K562 (cell line): ENCODE results near the gene UNC119. TPM values are rescaled to one million over a fixed set of nuclear protein-coding genes. Genes with fewer than 3 reads are reported as not detected.

ENCODE experiments used
- ARID4B ChIP-seq: sonication (generic); formaldehyde crosslinking; IDR thresholded peaks from 2 replicates; pipeline ENCODE4 v1.8.0; 2022; ENCODE audit warnings: mild to moderate bottlenecking, missing genetic modification reagents
- ARNT ChIP-seq, 2 experiments: fragments of 450-650 bp; IDR thresholded peaks; 2 replicates each; pipeline ENCODE4 v1.6.1; 2016; ENCODE audit warnings: mild to moderate bottlenecking in 1 of 2
- CXXC5 ChIP-seq: fragments of 250-450 bp; sonication (Bioruptor Pico); IDR thresholded peaks from 2 replicates; pipeline ENCODE4 v1.8.0; 2022; ENCODE audit warnings: inconsistent platforms, mild to moderate bottlenecking, moderate library complexity
- ELF4 ChIP-seq: fragments of 450-650 bp; formaldehyde crosslinking; IDR thresholded peaks from 2 replicates; pipeline ENCODE4 v1.4.0; 2022; ENCODE audit warnings: missing genetic modification characterization
- GABPA ChIP-seq: fragments of 200-800 bp; sonication (Bioruptor generic); conservative IDR thresholded peaks from 2 replicates; pipeline ENCODE4 v1.6.1; 2016; ENCODE audit warnings: low read depth, missing genetic modification characterization, missing compliant biosample characterization
- HMGN3 ChIP-seq: IDR thresholded peaks from 2 replicates; pipeline ENCODE4 v1.6.1; 2011; ENCODE audit warnings: borderline replicate concordance, low read depth, mild to moderate bottlenecking, mixed read lengths, low read length; ENCODE audit not compliant: insufficient read length; ENCODE audit errors: extremely low read depth
- HNRNPK ChIP-seq: fragments of 200-400 bp; formaldehyde crosslinking; IDR thresholded peaks from one replicate; pipeline ENCODE4 v1.6.1; 2018; ENCODE audit warnings: mild to moderate bottlenecking, low read depth, low read length; ENCODE audit not compliant: poor library complexity, severe bottlenecking
- JUNB ChIP-seq: fragments of 450-650 bp; formaldehyde crosslinking; conservative IDR thresholded peaks from 2 replicates; pipeline ENCODE4 v1.4.0; 2020; ENCODE audit warnings: mild to moderate bottlenecking
- KDM2B ChIP-seq: fragments of 250-450 bp; sonication (Bioruptor Pico); IDR thresholded peaks from 2 replicates; pipeline ENCODE4 v1.8.0; 2021; ENCODE audit warnings: mild to moderate bottlenecking, moderate library complexity
- NRF1 ChIP-seq, 2 experiments: fragments of 450-650 bp; IDR thresholded peaks in 1 of 2; conservative IDR thresholded peaks in 1 of 2; 2 replicates each; pipeline ENCODE4 v1.6.1; 2014; ENCODE audit warnings: mild to moderate bottlenecking in 2 of 2
- PHF8 ChIP-seq: fragments of 200-600 bp; sonication (generic); IDR thresholded peaks from 2 replicates; pipeline ENCODE4 v1.6.1; 2012; ENCODE audit warnings: mixed run types, mild to moderate bottlenecking, inconsistent platforms, low read length, moderate library complexity, borderline replicate concordance
- RB1 ChIP-seq: fragments of 450-650 bp; IDR thresholded peaks from 2 replicates; pipeline ENCODE4 v1.6.1; 2017; ENCODE audit warnings: low read depth, mild to moderate bottlenecking
- SAP30 ChIP-seq: fragments of 200-600 bp; sonication (generic); IDR thresholded peaks from 2 replicates; pipeline ENCODE4 v1.6.1; 2012; ENCODE audit warnings: borderline replicate concordance, low read depth, mild to moderate bottlenecking, moderate library complexity, low read length, control low read depth, inconsistent platforms; ENCODE audit not compliant: insufficient read depth, poor library complexity, severe bottlenecking
- TCF3 ChIP-seq: sonication (generic); formaldehyde crosslinking; IDR thresholded peaks from 2 replicates; pipeline ENCODE4 v1.4.0; 2020; ENCODE audit warnings: mild to moderate bottlenecking, missing genetic modification reagents
- XRCC4 ChIP-seq: IDR thresholded peaks from one replicate; pipeline ENCODE4 v1.6.1; 2011; ENCODE audit not compliant: insufficient read depth, insufficient read length; ENCODE audit errors: extremely low read depth
- YY1 ChIP-seq, 3 experiments: IDR thresholded peaks; 2 replicates each; pipeline ENCODE4 v1.6.1; 2011; ENCODE audit warnings: low read length in 2 of 3, mild to moderate bottlenecking in 2 of 3, moderate library complexity in 2 of 3, borderline replicate concordance in 1 of 3, control low read depth in 1 of 3, low read depth in 1 of 3; ENCODE audit not compliant: insufficient read depth in 3 of 3, insufficient replicate concordance in 2 of 3, control insufficient read depth in 1 of 3, insufficient read length in 1 of 3; ENCODE audit errors: extremely low read depth in 1 of 3
- ZBTB2 ChIP-seq: fragments of 450-650 bp; IDR thresholded peaks from 2 replicates; pipeline ENCODE4 v1.6.1; 2016; ENCODE audit warnings: antibody characterized with exemption
- ZNF561 ChIP-seq: fragments of 450-650 bp; formaldehyde crosslinking; conservative IDR thresholded peaks from 2 replicates; pipeline ENCODE4 v1.4.0; 2020; ENCODE audit warnings: mild to moderate bottlenecking, moderate library complexity
- polyA plus RNA-seq, 8 experiments: library from polyadenylated mRNA; depleted of rRNA in 4 of 8; stranded (reverse) in 5 of 8; unstranded in 3 of 8; fragments of >200 nt; fragmentation: Nextera tagmentation in 2 of 8; fragmentation: Illumina TruSeq in 1 of 8; extraction: Ambion mirVana in 2 of 8; extraction: Trizol in 1 of 8; gene quantifications; 2 replicates each; pipeline versions ENCODE4 v1.2.1 to v1.2.3, GENCODE V29; 2011 to 2014; ENCODE audit warnings: inconsistent platforms in 1 of 8, missing spikeins in 1 of 8
- total RNA-seq, 7 experiments: library from RNA; depleted of rRNA in 6 of 7; stranded (reverse); fragments of >200 nt in 6 of 7; fragmentation: Illumina TruSeq in 2 of 7; extraction: Trizol in 2 of 7; gene quantifications; 2 replicates each; pipeline versions ENCODE4 v1.2.1 to v1.2.3, GENCODE V29; 2011 to 2021; ENCODE audit warnings: low replicate concordance in 1 of 7

The UNC119 gene
- total and polyA plus RNA-seq, 9 of the 15 experiments (the other 6 are each of a cell fraction or from before 2014, with no cell fraction given), result 0.37 to 47.7 (median 16.3) TPM

DNA sequence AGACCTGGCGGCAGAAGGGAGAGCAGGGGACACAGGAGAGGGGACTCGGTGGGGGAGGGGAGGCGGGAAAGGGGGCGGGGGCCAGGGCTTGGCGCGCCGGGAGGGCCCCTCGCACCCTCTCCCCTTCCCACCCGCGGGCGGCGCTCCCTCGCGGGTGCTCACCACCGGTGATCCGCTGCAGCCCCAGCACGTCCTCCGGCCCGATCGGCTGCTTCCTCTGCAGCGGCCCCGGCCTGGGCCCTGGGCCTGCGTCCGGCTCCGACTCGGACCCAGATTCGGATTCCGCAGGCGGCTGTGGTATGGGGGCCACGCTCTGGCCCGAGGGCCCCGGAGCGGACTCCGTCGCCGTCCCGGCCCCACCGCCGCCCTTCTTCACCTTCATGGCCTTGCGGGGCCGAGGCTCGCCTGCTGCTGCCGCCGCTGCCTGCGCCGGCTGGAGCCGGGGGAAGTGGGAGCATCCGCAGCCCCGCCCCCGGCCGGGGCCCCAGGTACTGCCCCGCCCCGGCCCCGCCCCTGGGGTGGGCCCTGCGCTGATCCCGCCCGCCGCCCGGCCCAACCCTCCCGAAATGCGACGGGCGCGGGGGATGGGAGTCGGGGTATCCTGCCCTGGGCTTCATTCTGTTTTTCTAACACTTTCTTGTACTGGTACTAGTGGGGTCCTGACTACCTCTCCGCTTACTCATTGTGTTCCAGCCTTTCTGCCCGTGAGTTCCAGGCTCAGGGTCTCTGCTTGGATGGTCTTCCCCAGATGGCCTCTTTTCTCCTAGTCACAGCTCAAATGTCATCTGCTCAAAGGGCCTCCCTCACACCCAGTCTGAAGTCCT is at the start of gene UNC119 (continued):
- TF ChIP-seq ZNF561 (no peak), XRCC4 (no peak), SAP30 (peak; percentile 67), HMGN3 (peak; percentile 68), JUNB (CRISPR knock-in tag) (no peak), TCF3 (CRISPR knock-in tag) (no peak), GABPA (tag) (0 out of 2 replicates have a peak, but pooled peaks have one; percentile 29), ELF4 (0 out of 2 replicates have a peak, but pooled peaks have one; percentile 5), HNRNPK (peak; percentile 90), PHF8 (peak; percentile 73; the same call in 1 of the 2 replicates), ARID4B (no peak; the same call in 1 of the 2 replicates), KDM2B (CRISPR knock-in tag) (0 out of 2 replicates have a peak, but pooled peaks have one; percentile 19), NRF1 (conservative IDR thresholded peaks at IDR 0.05 in 1 of 2, IDR thresholded peaks at IDR 0.05 in 1 of 2) (peak; percentile 74 to 76), ARNT (IDR thresholded peaks at IDR 0.05) (no peak), YY1 (IDR thresholded peaks at IDR 0.05; ENCODE audit: borderline replicate concordance in 1 of 3, control insufficient read depth in 1 of 3, extremely low read depth in 1 of 3, insufficient read depth in 3 of 3, insufficient read length in 1 of 3, insufficient replicate concordance in 2 of 3, low read depth in 1 of 3, low read length in 2 of 3) (peak in 2 of 3 experiments; percentile 12 to 22), RB1 (0 out of 2 replicates have a peak, but pooled peaks have one; percentile 54), CXXC5 (CRISPR knock-in tag) (peak; percentile 56; the same call in 1 of the 2 replicates), ZBTB2 (0 out of 2 replicates have a peak, but pooled peaks have one; percentile 25)
